Ovary (tissue), 9 donors: ENCODE data around the gene SRP19. TPM values are rescaled to one million over a fixed set of nuclear protein-coding genes. Genes with fewer than 3 reads are reported as not detected.
"Not testable (repeated sequence)": the region's sequence is repeated elsewhere in the genome, so short reads cannot be mapped to it uniquely, and the experiment has no call there.

Source experiments
- DNase-seq, 5 donors: peaks; one replicate each; pipeline ENCODE4 v3.0.0-alpha.2; 2019 to 2020
- H3K27ac ChIP-seq, 2 donors: fragments of 200-600 bp; one replicate each; pipeline versions ENCODE4 v1.5.1 to v1.8.0; 2019 to 2022
- H3K27me3 ChIP-seq: fragments of 200-600 bp; one replicate; pipeline ENCODE4 v1.8.0; 2022
- H3K36me3 ChIP-seq: fragments of 200-600 bp; sonication (generic); one replicate; pipeline ENCODE4 v1.5.1; 2019
- H3K4me1 ChIP-seq: one replicate; pipeline ENCODE4 v1.8.1; 2013; ENCODE audit warnings: mild to moderate bottlenecking, moderate library complexity; ENCODE audit not compliant: insufficient read depth
- H3K4me3 ChIP-seq: fragments of 200-600 bp; sonication (generic); one replicate; pipeline ENCODE4 v1.5.1; 2017
- H3K9me3 ChIP-seq, 2 donors: fragments of 200-600 bp in 1 of 2; sonication (generic) in 1 of 2; one replicate each; pipeline versions ENCODE4 v1.5.1 to v1.8.1; 2013 to 2019; ENCODE audit warnings: mild to moderate bottlenecking in 1 of 2, moderate library complexity in 1 of 2
- CTCF ChIP-seq, 3 donors: fragments of 450-650 bp in 2 of 3; fragments of 200-600 bp in 1 of 3; IDR thresholded peaks; one replicate each; pipeline versions ENCODE4 v1.5.1 to v1.8.0; 2016 to 2022; ENCODE audit warnings: antibody characterized with exemption in 3 of 3, mild to moderate bottlenecking in 1 of 3
- EP300 ChIP-seq: sonication (generic); formaldehyde crosslinking; IDR thresholded peaks from one replicate; pipeline ENCODE4 v1.6.1; 2017; ENCODE audit warnings: antibody characterized with exemption
- POLR2A ChIP-seq: fragments of 450-650 bp; IDR thresholded peaks from one replicate; pipeline ENCODE4 v1.6.1; 2017; ENCODE audit warnings: antibody characterized with exemption, mild to moderate bottlenecking, moderate library complexity
- WGBS, 3 donors: extraction: QIAGEN DNeasy Blood & Tissue Kit in 1 of 3; methylation state at CpG; one replicate each; pipeline versions ENCODE4 v1.1.5 to v1.1.7; 2013 to 2017; 5-methylcytosine and 5-hydroxymethylcytosine counted together
- intact Hi-C, 4 donors: fragments of 100-400 bp; cut with DNase I; formaldehyde crosslinking; loops; one replicate each; pipeline versions ENCODE4 v1.11.0 to v1.15.1; 2022 to 2023
- polyA plus RNA-seq, 2 donors: library from polyadenylated mRNA; stranded (reverse); fragments of 200-250 nt in 1 of 2; fragments of 350-450 nt in 1 of 2; fragmentation: Illumina TruSeq in 1 of 2; extraction: RNeasy Lipid Tissue Mini Kit (QIAGEN cat#74804) in 1 of 2; gene quantifications; one replicate each; pipeline ENCODE4 v1.2.3, GENCODE V29; 2013 to 2014
- total RNA-seq, 7 donors: library from RNA; depleted of rRNA in 2 of 7; stranded (reverse); fragments of >200 nt in 2 of 7; fragmentation: NEBNext Ultra II Directional in 3 of 7; extraction: Animal tissue kit (Norgen Biotek cat#: 25700) in 3 of 7; gene quantifications; one replicate each; pipeline versions ENCODE4 v1.1.0 to v1.2.4, GENCODE V29; 2016 to 2023
- donor health status: DM: no; HTN: no; CAD: no; lungs with moderate emphysema.
- donor health status: DM: no; HTN: no; CAD: no.
- donor health status: Bipolar disorder and iron deficiency.
- donor health status: DM: yes; HTN: yes; CAD: no.
- donor health status: DM: no; HTN: no; CAD: no.
- donor health status: DM: yes; HTN: yes; CAD: no.

Gene SRP19
- total and polyA plus RNA-seq, 9 donors, result 25.2 to 65.9 (median 27.3) TPM

- no peak for DNase-seq
- WGBS, 3 donors, result 83 to 94% (median 90%) methylated on average over 3 of the region's 3 CpGs
- Histone ChIP-seq H3K4me3 (no peak overlapping the region), H3K27ac (no peak overlapping the region), H3K4me1 (no peaks in the 10 kb centered on the region), H3K27me3 (no peaks in the 10 kb centered on the region), H3K9me3 (no peaks in the 10 kb centered on the region), H3K36me3 (no peaks in the 10 kb centered on the region)
- TF ChIP-seq POLR2A (no peak), CTCF (IDR thresholded peaks at IDR 0.05) (no peak), EP300 (no peak)
- intact Hi-C loops, result loop anchor here in 1 of 4 donors (2.0 kb wide), 1 partner anchor 18 kb away; no protein-coding TSS in a partner anchor
Measured at GRCh38 chr5:112885001-112885400, 23.9 kb downstream of the SRP19 start.

GRCh38 chr5:112886975-112887374 is 25.9 kb downstream of the SRP19 start:
- Histone ChIP-seq H3K4me3 (no peak overlapping the region), H3K27me3 (no peaks in the 10 kb centered on the region), H3K36me3 (no peaks in the 10 kb centered on the region), H3K4me1 (no peaks in the 10 kb centered on the region), H3K27ac (no peak overlapping the region), H3K9me3 (no peaks in the 10 kb centered on the region)
- intact Hi-C loops, result no loop called here
- TF ChIP-seq POLR2A (no peak), EP300 (no peak), CTCF (IDR thresholded peaks at IDR 0.05) (no peak)
- 93 to 98% (median 94%) methylated on average over 4 of the region's 4 CpGs for WGBS, 3 donors
- no peak for DNase-seq

- H3K4me1 ChIP-seq, H3K9me3 ChIP-seq, H3K4me3 ChIP-seq, intact Hi-C loops, H3K36me3 ChIP-seq, H3K27ac ChIP-seq, H3K27me3 ChIP-seq, DNase-seq: not testable (repeated sequence)
- WGBS, 3 donors, result 82 to 89% (median 84%) methylated on average over 8 of the region's 8 CpGs
Measured at GRCh38 chr5:112892066-112892465, 31.0 kb downstream of the SRP19 start.

- WGBS, 3 donors, result 96 to 98% (median 96%) methylated on average over 13 of the region's 13 CpGs
- intact Hi-C loops, result no loop called here
Measured at GRCh38 chr5:112892776-112893175, 31.7 kb downstream of the SRP19 start.

GRCh38 chr5:112895682-112896081 is 34.6 kb downstream of the SRP19 start:
- Histone ChIP-seq H3K4me1 (no peaks in the 10 kb centered on the region), H3K27ac (no peak overlapping the region), H3K36me3 (no peaks in the 10 kb centered on the region), H3K4me3 (no peak overlapping the region), H3K9me3 (no peaks in the 10 kb centered on the region), H3K27me3 (no peaks in the 10 kb centered on the region)
- no peak for DNase-seq
- TF ChIP-seq POLR2A (no peak), CTCF (IDR thresholded peaks at IDR 0.05) (no peak), EP300 (no peak)
- intact Hi-C loops, result no loop called here
- WGBS, 3 donors, result 89 to 91% (median 90%) methylated on average over 3 of the region's 3 CpGs

More at GRCh38 chr5:112892776-112893175, 31.7 kb downstream of the SRP19 start:
- H3K4me3 ChIP-seq, result no peak overlapping the region
- H3K27me3 ChIP-seq, result no peaks in the 10 kb centered on the region
- H3K27ac ChIP-seq, result no peak overlapping the region
- no peaks in the 10 kb centered on the region for H3K4me1 ChIP-seq
- H3K36me3 ChIP-seq, result no peaks in the 10 kb centered on the region
- no peaks in the 10 kb centered on the region for H3K9me3 ChIP-seq
- no peak for DNase-seq
- no peak for TF ChIP-seq EP300
- no peak for TF ChIP-seq CTCF (IDR thresholded peaks at IDR 0.05)
- no peak for TF ChIP-seq POLR2A
